ENCODE results near the gene TPPP2.

- TF ChIP-seq, protein P1, sequence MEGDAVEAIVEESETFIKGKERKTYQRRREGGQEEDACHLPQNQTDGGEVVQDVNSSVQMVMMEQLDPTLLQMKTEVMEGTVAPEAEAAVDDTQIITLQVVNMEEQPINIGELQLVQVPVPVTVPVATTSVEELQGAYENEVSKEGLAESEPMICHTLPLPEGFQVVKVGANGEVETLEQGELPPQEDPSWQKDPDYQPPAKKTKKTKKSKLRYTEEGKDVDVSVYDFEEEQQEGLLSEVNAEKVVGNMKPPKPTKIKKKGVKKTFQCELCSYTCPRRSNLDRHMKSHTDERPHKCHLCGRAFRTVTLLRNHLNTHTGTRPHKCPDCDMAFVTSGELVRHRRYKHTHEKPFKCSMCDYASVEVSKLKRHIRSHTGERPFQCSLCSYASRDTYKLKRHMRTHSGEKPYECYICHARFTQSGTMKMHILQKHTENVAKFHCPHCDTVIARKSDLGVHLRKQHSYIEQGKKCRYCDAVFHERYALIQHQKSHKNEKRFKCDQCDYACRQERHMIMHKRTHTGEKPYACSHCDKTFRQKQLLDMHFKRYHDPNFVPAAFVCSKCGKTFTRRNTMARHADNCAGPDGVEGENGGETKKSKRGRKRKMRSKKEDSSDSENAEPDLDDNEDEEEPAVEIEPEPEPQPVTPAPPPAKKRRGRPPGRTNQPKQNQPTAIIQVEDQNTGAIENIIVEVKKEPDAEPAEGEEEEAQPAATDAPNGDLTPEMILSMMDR (IDR thresholded peaks at IDR 0.05), result no peak
- no peak for TF ChIP-seq EZH2 (IDR thresholded peaks at IDR 0.05; ENCODE audit: borderline replicate concordance, insufficient read depth, low read depth, low read length, poor library complexity, severe bottlenecking)
Observed at GRCh38 chr14:21066882-21067502, 37.0 kb downstream of the TPPP2 start.

Data from B cell (primary cell).